ENCODE data around the gene ALDH1L2.

The ALDH1L2 gene

DNA sequence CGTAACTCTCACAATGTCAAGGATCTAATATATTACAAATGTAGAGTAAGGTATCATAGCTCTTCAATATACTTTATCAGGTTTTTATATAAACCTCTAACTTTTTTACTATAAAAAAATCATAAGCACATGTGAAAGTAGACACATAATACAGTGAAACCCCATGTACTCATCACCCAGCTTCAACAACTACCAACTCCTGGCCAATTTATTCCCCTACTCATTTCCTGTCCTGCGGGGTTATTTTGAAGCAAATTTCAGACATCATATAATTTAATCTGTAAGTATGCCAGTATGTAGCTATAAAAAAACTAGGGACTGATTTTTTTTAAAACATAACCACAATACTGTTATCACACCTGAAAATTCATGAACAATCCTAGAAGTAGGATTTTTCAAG lies 50.4 kb downstream of the ALDH1L2 start:
- DNase-seq (ENCODE audit: low read depth, low spot score), result no peak

DNA sequence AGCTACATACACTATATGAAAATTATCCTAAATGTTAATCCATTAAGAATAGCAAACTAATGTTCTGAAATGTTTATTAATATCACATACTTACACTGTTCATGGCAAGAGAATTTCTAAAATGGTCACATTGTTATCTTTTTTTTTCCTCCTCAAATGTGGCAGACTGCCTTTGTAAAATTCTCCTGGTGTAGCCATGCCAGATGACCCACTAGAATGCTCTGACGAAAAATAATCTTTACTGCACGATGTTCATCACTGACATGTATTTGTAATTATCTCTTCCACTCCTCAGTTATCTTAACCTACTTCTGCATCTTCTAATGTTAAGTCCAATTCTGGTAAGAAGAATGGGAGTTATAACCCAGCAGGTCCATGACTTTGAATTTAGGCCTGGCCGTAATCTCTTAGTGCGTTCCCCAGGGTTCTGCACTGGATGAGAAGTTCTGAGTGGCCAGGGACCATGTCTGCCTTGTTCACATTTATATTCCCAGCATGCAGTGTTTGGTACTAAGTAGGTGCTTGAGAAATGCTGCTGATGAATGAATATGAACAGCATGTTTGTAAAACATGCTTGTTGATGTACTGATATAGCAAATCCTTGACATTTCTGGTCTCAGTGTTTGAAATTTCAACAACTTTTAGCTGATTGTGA lies 51.4 kb downstream of the ALDH1L2 start:
- peak; percentile 30 for DNase-seq (ENCODE audit: low read depth, low spot score)

DNA sequence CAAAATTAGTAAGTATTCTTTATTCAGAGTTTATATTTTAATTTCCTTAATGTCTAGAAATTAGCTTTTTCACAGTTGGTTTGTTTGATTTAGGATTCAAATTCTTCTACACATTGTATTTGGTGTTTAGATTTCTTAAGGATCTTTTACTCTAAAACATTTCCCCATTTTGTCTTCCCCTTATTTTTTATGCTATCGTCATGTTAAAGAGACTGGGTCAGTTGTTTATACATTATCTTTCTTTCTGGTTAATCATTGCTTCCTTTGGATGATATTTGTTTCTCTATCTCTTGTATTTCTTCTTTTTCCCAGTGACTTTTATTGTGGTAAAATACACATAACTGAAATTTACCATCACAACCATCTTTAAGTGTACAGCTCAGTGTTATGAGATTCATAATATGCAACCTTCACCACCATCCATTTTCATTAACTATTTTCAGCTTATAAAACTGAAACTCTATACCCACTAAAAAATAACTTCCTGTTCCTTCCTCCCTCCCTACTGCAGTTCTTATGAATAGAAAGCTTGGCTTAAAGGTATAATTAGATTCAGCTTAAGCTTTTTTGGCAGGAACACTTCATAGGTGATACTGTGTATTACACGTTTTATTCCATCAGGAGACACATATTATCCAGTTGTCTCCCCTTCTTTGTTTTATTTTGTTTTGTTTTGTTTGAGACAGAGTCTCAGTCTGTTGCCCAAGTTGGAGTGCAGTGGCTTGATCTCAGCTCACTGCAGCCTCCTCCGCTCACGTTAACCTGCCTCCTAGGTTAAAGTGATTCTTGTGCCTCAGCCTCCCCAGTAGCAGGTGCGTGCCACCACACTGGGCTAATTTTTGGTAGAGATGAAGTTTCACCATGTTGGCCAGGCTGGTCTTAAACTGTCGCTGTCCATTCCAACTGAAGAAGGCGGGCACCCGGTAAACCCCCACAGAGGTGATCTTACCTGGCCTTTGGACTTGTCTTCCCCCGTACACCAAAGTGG lies 53.1 kb downstream of the ALDH1L2 start:
- DNase-seq (ENCODE audit: low read depth, low spot score), result no peak

DNA sequence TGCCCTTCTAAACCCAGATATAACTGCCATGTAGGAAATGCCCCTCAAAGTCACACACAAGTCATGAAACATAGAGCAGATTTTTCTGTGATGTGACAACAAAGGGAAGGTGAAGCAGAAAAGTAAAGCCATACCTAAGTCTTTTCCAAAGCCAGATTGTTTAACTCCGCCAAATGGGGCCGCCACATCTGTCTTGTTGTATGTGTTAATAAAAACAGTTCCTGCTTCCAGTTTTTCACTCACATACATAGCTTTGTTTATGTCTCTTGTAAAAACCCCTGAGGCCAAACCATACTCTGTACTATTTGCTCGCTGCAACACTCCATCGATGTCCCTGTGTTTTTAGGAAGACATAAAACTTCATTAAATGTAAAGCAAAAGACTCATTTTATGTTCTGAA lies 57.8 kb downstream of the ALDH1L2 start:
- DNase-seq (ENCODE audit: low read depth, low spot score), result no peak

DNA sequence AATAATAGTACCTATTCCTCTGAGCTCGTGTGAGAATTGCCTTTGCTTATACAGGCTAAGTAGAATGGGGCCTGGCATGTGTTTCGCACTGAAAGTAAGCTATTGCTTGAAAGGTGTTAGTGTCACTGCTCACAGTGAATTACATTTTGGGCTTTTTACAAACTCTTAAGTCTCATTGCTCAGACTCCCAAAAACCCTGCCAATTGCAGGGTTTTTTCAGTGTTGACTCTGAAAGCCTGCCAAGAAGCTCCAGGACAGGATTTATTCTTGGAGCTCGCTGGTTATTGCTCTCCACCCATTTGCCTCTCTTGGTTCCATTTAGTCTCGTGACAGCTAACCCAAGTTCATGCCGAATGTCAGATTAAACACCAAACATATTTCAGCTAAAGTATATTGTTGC lies 58.4 kb downstream of the ALDH1L2 start:
- DNase-seq (ENCODE audit: low read depth, low spot score), result peak; percentile 87

DNA sequence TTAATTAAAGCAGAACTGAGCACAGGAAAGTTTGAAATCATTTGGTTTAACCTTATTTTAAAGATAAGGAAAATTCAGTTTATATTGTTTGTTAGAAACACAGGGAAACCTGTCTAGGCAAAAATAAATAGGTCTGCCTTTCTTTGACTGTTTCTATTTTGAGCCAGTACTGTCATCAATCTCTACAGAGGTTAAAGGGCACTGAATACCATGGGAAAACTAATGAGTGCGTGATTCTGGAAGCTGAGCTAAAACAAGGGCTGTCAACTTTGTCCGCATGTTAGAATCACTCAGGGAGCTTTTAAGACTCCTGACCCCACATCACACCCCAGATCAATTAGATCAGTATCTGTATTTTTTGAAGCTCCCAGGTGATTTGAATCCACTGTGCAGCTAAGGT lies 59.3 kb downstream of the ALDH1L2 start:
- DNase-seq (ENCODE audit: low read depth, low spot score), result no peak

DNA sequence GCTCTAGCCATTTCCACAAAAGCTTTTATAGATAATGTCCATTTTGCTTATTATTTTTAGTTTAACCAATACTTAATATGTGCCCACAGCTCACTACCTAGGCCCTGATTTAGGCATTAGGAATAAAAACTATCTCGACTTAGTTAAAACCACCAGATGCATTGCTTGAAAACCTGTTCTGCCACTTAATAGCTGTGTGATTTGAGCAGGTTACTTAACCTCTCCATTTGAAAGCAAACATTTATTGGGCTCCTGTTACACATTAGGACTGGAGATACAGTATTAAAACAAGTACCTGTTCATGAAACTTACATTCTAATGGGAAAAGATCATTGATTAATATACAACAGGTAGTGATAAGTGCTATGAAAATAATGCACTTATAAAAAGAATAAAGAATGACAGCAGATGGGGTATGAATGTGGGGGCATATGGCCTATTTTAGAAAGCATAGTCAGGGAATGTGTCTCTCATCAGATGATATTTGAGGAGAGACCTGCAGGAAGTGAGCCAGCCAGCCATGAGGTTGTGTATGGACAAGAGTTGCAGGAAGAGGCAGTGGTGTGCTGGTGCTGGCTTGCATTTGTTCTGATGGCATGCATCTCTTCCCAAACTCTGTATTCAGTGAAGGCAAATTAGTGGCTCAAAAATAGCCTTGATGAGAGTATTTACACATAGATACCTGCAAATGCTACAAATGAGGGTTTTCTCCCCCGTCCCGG lies 63.9 kb downstream of the ALDH1L2 start:
- DNase-seq (ENCODE audit: low read depth, low spot score), result no peak

DNA sequence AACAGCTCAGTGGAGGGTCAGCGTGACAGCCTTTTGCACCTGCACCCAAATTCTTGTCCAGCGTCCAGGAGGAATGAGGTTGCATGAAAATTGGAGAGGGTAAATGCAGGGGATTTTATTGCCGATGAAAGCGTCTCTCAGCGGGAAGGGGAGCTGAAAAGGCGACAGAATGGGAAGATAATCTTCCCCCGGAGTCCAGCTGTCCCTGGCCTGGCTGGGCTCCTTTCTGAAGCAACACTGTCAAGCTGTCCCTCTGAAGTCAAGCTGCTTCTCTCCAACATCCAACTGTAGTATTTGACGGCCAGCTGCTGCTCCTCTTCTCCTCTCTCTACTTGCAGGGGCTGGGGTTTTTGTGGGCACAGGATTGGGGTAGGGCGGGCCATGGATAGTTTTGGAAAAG lies 65.5 kb downstream of the ALDH1L2 start:
- no peak for DNase-seq (ENCODE audit: low read depth, low spot score)

DNA sequence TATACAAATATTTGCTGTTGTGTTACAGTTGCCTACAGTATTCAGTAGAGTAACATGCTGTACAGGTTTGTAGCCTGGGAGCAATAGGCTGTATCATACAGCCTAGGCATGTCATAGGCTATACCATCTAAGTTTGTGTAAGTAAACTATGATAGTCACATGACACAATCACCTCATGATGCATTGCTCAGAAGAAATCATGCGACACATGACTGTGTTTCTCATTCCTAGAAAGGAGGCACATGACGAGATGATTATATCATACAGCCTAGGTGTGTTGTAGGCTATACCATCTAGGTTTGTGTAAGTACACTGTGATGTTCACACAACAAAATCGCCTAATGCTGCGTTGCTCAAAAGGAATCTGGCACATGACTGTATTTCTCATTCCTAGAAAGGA lies 66.2 kb downstream of the ALDH1L2 start:
- no peak for DNase-seq (ENCODE audit: low read depth, low spot score)

DNA sequence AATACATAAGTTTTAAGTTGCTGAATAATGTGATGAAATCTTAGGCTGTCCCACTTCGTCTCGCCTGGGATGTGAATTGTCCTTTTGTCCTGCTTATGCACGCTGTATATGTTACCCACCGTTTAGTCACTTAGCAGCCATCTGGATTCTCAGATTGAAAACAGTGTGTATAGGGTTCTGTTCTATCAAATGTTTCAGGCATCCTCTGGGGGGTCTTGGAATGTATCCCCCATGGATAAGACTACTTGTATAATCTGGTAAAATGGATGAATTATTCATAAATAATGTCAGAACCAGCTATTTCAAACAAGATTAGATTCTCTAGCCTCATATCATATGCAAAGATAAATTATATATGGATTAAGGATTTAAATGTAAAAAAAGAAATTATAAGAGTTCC lies 68.7 kb downstream of the ALDH1L2 start:
- DNase-seq (ENCODE audit: low read depth, low spot score), result no peak

DNA sequence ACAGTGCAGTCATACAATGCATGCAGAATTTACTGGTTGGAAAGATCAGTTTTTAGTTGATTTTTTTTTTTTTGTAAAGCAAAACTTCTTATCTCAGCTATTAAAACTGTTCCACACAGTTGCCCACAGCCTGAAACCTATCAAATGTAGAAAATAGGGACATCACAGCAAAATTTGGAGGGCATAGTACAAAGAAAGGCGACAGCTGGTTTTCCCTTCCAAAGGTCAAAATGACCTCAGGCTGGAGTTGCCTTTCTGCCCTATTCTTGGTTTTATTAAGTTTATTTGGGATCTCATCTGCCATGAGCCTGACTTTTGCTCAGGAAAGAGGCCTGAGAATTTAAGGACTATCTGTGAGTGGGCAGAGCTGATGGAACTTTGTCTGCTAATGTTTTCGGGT lies 69.7 kb downstream of the ALDH1L2 start:
- DNase-seq (ENCODE audit: low read depth, low spot score), result no peak

DNA sequence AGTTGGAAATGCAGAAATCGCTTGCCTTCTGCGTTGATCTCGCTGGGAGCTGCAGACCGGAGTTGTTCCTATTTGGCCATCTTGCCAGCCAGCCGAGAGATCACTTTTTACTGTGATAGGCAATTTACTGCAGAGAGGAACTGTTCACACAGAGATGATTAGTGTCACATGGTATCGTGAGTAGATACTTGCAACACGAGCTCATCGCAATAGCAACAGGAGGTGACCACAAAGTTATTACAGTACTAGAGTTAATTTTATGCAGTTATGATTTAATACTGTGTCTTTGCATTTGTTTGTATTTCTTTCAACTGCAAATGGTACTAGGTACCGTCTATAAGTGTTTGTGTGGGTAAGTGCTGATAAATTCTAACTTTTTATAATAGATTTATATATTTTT lies 70.4 kb downstream of the ALDH1L2 start:
- peak; percentile 39 for DNase-seq (ENCODE audit: low read depth, low spot score)

DNA sequence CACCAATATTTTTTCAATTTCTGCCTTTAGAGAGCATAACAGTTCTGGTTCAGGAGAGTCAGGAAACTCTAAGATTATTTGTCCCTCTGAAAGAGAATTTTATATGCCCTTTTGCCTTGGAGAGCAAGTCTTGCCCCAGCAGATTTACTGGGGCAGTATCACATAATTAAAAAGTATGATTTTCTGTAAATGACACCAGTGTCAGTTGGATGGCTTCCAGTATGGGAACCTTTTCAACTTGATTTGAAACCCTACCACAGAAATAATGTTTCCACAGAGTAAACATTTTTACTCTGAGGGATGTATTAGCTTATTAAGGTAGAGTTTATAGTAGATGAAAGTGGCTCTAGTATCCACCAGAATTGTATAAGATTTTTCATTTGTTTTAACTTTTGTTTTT lies 82.8 kb downstream of the ALDH1L2 start:
- no peak for DNase-seq (ENCODE audit: low read depth, low spot score)

DNA sequence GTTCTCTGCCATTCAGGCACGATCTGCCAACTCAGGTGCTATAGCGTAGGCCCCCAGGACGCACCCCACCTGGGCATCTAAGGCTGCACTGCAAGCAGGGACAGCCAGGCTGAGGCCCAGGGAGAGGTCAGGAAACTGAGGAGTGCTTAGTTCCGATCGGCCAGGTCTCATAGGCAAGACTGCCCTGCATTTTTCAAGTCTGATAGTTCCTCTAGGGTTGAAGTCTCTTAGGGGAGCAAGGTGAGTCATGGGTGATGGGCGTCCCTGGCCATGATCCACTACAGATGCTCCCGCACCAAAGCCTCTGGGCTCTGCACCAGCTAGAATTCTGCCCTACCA lies 84.9 kb downstream of the ALDH1L2 start:
- no peak for DNase-seq (ENCODE audit: low read depth, low spot score)

DNA sequence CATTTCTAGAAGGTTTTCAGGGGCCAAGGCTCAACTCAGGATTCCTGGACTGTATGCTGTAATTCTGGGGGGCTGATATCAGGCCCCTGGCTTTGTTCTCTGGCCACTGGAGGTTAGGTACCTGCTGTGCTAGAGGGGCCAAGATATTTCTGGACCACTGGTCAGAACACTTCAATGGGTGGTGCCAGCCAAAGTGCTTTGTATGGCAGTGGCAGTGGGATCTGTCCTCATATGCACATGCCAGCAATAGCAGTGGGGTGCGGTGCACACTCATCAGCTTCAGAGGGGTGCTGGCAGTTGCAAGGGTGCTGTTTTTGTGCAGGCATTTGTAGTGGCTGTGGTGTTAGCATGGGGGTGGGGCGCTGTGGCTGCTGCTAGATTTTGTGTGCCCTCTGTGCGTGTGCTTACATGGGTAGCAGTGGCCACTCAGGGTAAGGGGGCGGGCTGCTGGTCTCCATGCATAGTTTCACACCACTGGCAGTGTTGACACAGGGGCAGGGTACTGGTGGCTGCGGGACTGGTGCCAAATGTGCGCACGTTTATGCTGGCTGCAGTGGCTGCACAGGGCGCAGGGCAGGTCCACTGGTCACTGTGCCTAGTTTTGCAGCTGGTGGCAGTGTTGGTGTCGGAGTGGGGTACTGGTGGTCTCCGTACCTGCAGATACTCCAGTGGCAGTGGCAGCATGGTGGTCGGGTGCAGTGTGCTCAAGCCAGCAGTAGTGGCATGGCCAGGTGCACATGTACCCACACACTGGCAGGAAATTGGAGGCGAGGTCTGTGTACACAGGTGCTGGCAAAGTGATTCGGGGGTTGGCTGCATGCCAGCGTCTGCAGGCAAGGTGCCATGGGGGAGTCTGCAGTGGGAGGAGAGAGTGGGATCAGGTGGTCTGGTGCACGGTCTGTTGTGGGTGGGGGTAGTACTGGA lies 85.6 kb downstream of the ALDH1L2 start:
- DNase-seq (ENCODE audit: low read depth, low spot score), result no peak

DNA sequence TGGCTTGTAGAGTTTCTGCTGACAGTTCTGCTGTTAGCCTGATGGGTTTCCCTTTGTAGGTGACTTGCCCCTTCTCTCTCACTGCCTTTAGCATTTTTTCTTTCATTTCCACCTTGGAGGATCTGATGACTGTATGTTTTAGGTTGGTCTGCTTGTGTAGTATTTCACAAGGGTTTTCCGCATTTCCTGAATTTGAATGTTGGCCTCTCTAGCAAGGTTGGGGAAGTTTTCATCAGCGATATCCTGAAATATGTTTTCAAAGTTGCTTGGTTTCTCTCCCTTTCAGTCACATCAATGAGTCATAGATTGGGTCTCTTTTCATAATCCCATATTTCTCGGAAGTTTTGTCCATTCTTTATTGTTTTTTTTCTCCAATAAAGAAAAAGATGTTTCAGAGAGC lies 86.7 kb downstream of the ALDH1L2 start:
- DNase-seq (ENCODE audit: low read depth, low spot score), result no peak

DNA sequence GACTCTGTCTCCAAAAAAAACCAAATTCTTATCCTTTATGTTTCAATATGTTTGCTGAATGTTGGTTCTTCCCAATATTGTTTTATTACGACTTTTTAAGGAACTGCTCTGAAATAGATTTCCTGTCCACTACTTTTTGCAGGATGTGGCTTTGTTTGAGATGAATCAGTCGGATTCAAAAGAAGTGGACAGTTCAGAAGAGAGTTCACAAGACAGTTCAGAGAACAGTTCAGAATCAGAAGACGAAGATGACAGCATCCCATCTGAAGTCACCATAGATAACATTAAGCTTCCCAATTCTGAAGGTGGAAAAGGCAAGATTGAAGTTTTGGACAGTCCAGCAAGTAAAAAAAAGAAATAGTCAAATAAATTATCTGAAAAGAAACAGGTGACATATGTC lies 89.9 kb downstream of the ALDH1L2 start:
- no peak for DNase-seq (ENCODE audit: low read depth, low spot score)

DNA sequence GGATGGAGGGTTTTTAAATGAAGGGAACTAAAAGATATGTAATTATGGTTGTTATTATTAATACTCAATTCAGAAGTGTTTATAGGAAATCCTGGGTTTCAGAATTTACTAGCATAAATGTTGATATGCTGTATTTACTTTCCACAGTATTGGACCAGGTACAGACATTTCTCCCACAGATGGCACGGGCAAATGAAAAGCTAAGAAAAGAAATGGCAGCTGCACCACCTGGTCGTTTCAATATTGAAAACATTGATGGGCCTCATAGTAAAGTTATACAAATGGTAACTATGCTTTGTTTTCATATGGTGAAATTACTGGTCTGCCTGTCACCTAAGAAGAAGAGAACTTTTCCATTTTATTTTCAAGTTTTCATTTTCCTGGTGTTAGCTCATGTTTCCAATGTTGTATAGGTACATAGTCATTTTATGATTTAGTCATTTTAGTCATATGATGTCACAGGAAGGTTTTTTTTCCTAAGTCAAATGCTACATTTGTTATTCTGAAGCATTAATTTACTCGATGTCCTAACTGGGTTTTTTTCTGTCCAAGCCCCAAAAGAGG lies 92.6 kb downstream of the ALDH1L2 start:
- no peak for DNase-seq (ENCODE audit: low read depth, low spot score)

DNA sequence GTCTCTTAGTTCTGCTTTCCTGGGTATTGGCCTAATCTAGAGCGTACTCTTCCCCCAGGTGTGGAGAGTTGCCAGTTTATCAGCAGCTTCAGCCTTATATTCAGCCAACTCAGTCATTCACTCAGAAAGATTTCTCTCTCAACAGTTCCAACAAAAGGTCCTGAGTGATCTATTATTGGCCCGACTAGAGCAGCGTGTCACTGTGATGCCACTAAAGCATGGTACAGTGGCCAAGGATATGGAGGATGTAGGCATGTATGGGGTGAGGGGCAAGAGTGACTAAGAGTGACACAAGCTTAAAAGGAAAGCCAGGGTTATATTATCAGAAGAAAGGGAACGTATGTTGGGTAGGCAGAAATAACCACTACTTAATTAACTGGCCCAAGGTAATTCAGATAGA lies 93.3 kb downstream of the ALDH1L2 start:
- no peak for DNase-seq (ENCODE audit: low read depth, low spot score)

DNA sequence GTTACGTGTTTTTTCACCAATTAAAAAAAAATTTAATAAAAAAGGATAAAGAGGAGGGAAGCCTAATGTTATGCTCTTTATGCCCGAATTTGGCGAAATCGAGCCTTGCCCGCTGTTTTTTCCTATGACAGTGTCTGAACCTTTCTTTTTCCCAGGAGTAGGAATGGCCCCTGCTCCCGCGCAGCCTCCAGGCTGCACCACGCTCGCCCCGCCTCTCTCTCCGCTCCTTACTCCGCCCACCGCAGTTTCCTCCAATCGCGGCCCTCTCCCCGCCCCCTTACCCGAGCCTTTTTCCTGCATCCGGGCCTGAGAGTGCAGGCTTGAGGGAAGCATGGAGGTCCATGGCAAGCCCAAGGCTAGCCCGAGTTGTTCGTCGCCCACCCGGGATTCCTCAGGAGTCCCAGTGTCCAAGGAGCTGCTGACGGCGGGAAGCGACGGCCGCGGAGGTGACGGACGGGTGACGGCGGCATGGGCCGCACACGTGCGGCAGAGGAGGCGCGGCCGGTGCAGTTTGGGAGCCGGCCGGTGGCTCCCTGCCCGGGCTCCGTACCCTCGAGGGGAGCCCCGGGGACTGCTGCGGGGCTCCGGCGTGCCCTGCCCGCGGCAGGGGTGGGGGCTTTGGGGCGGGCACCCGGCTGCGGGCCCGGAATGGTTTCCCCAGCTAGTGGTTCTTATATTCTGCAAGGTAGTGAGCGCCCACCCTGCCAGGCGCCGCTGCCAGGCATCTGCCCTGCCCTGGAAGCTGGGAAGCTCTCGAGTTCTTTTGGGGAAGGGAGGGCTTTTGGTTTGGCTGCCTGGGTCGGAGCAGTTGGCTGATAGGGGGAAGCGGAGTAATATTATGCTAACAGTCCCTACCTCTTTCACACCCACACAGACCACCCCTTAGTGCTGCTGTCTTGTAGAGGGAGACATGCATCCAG lies 98.0 kb downstream of the ALDH1L2 start, which contains the start of gene NOPCHAP1:
TSS of gene NOPCHAP1 (plus strand) at position 295 of the 920 bp plus-strand sequence. CDS start at position 332, 37 bp downstream.
- peak; percentile 95 for DNase-seq (ENCODE audit: low read depth, low spot score)

Measured in astrocyte of the hippocampus (primary cell).